NCI-H1436 (cell line): ENCODE data around the gene BRSK1.
"Not testable (repeated sequence)": the region's sequence is repeated elsewhere in the genome, so short reads cannot be mapped to it uniquely, and the experiment has no call there.

Experiments used
- DNase-seq: peaks from one replicate; lab custom pipeline; 2025; lab: John Stamatoyannopoulos, UW

BRSK1 gene

GRCh38 chr19:55329791-55330190 lies 46.0 kb downstream of the BRSK1 start:
- DNase-seq = not testable (repeated sequence)

- DNase-seq = no peak
These were observed 50.1 kb downstream of the BRSK1 start for GRCh38 chr19:55333870-55334269.

- no peak for DNase-seq
These were observed 52.3 kb downstream of the BRSK1 start for GRCh38 chr19:55336101-55336500.

- DNase-seq = peak; percentile 100
These were observed 55.5 kb downstream of the BRSK1 start, which contains the start of gene KMT5C for GRCh38 chr19:55339105-55339888. Gene KMT5C (plus strand): TSS chr19:55339876. CDS start chr19:55341937, 2,061 bp downstream.

- DNase-seq = no peak
These were observed 56.3 kb downstream of the BRSK1 start for GRCh38 chr19:55339889-55340783.

GRCh38 chr19:55340784-55341147 lies 57.0 kb downstream of the BRSK1 start:
- DNase-seq = no peak

GRCh38 chr19:55341171-55341588 lies 57.4 kb downstream of the BRSK1 start:
- DNase-seq = peak; percentile 83

- no peak for DNase-seq
These were observed 58.1 kb downstream of the BRSK1 start for GRCh38 chr19:55341595-55342531.

GRCh38 chr19:55344444-55344843 lies 60.6 kb downstream of the BRSK1 start:
- no peak for DNase-seq

- DNase-seq = no peak
These were observed 61.5 kb downstream of the BRSK1 start for GRCh38 chr19:55345101-55345817.

GRCh38 chr19:55345818-55346724 lies 62.3 kb downstream of the BRSK1 start:
- no peak for DNase-seq

- DNase-seq = no peak
These were observed 63.1 kb downstream of the BRSK1 start for GRCh38 chr19:55346725-55347441.

GRCh38 chr19:55347442-55348009 lies 63.7 kb downstream of the BRSK1 start:
- DNase-seq = no peak

- DNase-seq = no peak
These were observed 64.7 kb downstream of the BRSK1 start for GRCh38 chr19:55348317-55349034.

- DNase-seq = no peak
These were observed 67.0 kb downstream of the BRSK1 start for GRCh38 chr19:55350620-55351315.

- DNase-seq = no peak
These were observed 68.2 kb downstream of the BRSK1 start for GRCh38 chr19:55352040-55352439.

- no peak for DNase-seq
These were observed 68.8 kb downstream of the BRSK1 start for GRCh38 chr19:55352549-55353145.
